WTC11 (cell line): Measurements from ENCODE around the gene PMAIP1.

Experiments used
- JUN ChIP-seq: sonication (generic); formaldehyde crosslinking; IDR thresholded peaks from 2 replicates; pipeline ENCODE4 v1.8.0; 2023; ENCODE audit warnings: mild to moderate bottlenecking, missing genetic modification reagents
- NR3C1 ChIP-seq: sonication (generic); formaldehyde crosslinking; conservative IDR thresholded peaks from 2 replicates; pipeline ENCODE4 v1.8.1; 2023; ENCODE audit warnings: low read depth, mild to moderate bottlenecking, missing genetic modification reagents
- TF ChIP-seq, protein P1 (sequence below): sonication (generic); formaldehyde crosslinking; conservative IDR thresholded peaks from 2 replicates; pipeline ENCODE4 v1.8.1; 2022; ENCODE audit warnings: mild to moderate bottlenecking, missing genetic modification reagents
- TF ChIP-seq, protein P2 (sequence below): sonication (generic); formaldehyde crosslinking; IDR thresholded peaks from 2 replicates; pipeline ENCODE4 v1.8.0; 2023; ENCODE audit warnings: missing genetic modification reagents
- TF ChIP-seq, protein P3 (sequence below): fragments of 200-600 bp; IDR thresholded peaks from 2 replicates; pipeline ENCODE4 v1.8.0; 2022; ENCODE audit warnings: antibody characterized with exemption

GRCh38 chr18:59881728-59882656, 17.8 kb upstream of the PMAIP1 start:
- TF ChIP-seq, protein P1, sequence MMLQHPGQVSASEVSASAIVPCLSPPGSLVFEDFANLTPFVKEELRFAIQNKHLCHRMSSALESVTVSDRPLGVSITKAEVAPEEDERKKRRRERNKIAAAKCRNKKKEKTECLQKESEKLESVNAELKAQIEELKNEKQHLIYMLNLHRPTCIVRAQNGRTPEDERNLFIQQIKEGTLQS (CRISPR knock-in tag): no peak
- TF ChIP-seq NR3C1 (CRISPR knock-in tag): no peak
- no peak for TF ChIP-seq JUN (CRISPR knock-in tag)
- TF ChIP-seq, protein P2, sequence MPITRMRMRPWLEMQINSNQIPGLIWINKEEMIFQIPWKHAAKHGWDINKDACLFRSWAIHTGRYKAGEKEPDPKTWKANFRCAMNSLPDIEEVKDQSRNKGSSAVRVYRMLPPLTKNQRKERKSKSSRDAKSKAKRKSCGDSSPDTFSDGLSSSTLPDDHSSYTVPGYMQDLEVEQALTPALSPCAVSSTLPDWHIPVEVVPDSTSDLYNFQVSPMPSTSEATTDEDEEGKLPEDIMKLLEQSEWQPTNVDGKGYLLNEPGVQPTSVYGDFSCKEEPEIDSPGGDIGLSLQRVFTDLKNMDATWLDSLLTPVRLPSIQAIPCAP (CRISPR knock-in tag): no peak
- TF ChIP-seq, protein P3, sequence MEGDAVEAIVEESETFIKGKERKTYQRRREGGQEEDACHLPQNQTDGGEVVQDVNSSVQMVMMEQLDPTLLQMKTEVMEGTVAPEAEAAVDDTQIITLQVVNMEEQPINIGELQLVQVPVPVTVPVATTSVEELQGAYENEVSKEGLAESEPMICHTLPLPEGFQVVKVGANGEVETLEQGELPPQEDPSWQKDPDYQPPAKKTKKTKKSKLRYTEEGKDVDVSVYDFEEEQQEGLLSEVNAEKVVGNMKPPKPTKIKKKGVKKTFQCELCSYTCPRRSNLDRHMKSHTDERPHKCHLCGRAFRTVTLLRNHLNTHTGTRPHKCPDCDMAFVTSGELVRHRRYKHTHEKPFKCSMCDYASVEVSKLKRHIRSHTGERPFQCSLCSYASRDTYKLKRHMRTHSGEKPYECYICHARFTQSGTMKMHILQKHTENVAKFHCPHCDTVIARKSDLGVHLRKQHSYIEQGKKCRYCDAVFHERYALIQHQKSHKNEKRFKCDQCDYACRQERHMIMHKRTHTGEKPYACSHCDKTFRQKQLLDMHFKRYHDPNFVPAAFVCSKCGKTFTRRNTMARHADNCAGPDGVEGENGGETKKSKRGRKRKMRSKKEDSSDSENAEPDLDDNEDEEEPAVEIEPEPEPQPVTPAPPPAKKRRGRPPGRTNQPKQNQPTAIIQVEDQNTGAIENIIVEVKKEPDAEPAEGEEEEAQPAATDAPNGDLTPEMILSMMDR: no peak
